ENCODE data around the gene BTF3L4.

DNA sequence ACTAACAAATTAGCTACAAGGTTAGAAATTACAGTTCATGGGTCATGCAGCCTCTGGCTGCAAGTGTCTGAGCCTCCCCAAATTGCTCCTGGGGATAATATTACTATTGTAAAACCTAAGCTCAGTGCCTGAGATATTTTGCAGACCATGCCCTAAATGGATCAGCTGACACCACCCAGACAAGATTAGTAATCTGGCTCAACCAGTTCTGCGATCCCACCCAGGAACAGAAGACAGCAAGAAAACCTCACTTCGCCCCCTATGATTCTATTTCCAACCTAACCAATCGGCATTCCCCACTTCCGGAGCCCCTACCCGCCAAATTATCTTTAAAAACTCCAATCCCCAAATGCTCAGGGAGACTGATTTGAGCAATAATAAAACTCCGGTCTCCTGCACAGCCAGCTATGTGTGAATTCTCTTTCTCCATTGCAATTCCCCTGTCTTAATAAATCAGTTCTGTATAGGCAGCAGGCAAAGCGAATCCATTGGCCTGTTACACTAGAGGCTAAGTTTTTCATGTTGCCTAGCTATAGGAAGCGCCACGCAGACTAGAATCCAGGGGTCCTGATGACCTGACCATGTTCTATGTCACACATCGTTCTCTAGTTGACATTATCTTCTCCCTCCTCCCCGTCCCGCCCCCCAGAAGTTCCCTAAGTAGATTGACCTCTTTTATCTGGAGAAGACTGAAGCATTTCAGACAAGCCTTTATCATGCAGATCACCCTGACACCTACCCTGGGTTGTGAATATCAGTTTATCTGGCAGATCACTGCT, 63.4 kb downstream of the BTF3L4 start:
- TF ChIP-seq, protein P1, sequence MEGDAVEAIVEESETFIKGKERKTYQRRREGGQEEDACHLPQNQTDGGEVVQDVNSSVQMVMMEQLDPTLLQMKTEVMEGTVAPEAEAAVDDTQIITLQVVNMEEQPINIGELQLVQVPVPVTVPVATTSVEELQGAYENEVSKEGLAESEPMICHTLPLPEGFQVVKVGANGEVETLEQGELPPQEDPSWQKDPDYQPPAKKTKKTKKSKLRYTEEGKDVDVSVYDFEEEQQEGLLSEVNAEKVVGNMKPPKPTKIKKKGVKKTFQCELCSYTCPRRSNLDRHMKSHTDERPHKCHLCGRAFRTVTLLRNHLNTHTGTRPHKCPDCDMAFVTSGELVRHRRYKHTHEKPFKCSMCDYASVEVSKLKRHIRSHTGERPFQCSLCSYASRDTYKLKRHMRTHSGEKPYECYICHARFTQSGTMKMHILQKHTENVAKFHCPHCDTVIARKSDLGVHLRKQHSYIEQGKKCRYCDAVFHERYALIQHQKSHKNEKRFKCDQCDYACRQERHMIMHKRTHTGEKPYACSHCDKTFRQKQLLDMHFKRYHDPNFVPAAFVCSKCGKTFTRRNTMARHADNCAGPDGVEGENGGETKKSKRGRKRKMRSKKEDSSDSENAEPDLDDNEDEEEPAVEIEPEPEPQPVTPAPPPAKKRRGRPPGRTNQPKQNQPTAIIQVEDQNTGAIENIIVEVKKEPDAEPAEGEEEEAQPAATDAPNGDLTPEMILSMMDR (IDR thresholded peaks at IDR 0.05), result no peak
- no peak for TF ChIP-seq POLR2A (IDR thresholded peaks at IDR 0.05)

Measured in adrenal gland (tissue), 5 donors.